DMS153 (cell line): ENCODE measurements around the gene NOSTRIN.
"Not testable (repeated sequence)": the region's sequence is repeated elsewhere in the genome, so short reads cannot be mapped to it uniquely, and the experiment has no call there.

ENCODE experiments used
- DNase-seq: peaks from one replicate; lab custom pipeline; 2025; lab: John Stamatoyannopoulos, UW

NOSTRIN gene

DNA sequence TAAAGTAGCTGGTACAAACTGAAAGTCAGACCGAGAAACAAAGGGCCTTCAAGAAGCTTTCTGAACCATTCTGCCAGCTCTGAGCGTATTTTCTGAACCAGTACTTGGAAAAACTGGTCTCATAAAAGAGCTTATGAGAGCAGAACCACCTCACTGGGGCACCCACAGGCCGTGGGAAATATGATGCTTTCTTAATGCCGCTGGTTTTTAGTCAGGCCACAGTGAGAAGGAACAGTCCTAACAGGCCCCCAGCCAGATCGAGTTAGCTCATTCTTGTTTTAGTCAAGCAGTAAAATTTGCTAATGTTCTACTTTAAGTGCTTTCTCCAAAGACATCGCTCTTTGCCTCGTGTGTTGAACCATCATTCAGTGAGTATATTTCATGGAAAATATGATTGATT is 12.7 kb upstream of the NOSTRIN start:
- no peak for DNase-seq

DNA sequence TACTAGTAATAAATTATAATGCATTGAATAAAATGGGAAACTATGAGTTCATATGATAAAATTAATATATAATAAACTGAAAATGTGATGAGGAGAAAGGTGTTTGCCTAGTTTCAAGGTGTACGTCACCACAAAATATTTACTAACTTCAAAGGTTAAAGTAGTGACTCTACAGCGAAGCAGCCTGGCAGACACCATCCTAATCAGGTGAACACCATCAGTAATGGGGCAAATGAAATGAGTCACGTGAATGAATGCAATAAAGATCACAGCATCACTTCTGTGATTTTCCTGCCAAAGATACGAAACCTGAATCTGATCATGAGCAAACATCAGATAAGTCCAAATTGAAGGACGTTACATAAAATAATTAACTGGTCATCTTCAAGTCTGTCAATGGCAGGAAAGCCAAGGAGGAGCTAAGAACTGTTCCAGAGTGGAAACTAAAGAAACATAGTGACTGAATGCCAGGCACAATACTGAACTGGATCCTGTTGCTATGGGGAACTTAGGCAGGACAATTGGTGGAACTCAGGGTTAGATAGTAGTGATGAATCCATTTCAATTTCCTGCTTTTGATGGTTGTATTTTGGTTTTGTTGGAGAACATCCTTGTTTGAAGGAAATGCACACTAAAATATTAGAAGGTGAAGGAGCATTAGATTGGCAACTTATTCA is 12.1 kb upstream of the NOSTRIN start:
- DNase-seq, result no peak

DNA sequence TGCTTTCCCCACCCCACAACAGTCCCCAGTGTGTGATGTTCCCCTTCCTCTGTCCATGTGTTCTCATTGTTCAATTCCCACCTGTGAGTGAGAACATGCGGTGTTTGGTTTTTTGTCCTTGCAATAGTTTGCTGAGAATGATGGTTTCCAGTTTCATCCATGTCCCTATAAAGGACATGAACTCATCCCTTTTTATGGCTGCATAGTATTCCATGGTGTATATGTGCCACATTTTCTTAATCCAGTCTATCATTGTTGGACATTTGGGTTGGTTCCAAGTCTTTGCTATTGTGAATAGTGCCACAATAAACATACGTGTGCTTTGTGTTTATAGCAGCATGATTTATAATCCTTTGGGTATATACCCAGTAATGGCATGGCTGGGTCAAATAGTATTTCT is 11.3 kb upstream of the NOSTRIN start:
- not testable (repeated sequence) for DNase-seq

DNA sequence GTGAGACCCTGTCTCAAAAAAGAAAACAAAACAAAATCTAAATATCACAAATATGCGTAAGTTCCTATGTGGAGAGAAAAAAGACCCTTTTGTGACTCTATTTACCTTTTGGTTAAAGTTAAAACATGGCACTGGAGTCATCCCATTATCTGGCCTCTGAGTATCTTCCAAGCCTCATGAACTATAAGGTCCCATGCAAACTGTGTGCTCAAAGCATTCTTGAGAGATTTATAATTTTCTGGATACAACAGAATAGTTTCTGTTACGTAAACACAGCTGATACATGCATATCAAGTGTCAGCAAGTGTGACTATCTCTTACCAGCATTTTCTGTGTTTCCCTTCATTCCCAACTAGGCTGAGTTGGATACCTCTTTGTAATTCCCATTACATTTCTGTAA is 8.8 kb upstream of the NOSTRIN start:
- no peak for DNase-seq

DNA sequence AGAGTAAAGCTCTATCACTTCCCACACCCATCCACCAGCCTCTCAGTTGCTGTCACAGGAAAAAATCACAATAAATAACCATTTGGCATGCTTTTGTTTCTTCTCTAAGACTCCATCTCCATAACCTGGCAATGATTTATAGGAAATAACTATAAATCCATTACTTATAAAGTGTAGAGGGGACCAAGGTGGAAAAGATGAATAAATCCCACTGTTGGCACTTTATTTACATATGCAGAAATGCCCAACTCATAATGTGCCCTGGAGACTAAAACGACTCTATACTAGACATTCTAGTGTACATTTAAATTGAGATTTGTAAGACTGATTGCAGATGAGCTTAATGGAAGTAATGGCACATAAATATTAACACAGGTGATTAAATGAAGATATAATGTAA is 7.5 kb upstream of the NOSTRIN start:
- no peak for DNase-seq

DNA sequence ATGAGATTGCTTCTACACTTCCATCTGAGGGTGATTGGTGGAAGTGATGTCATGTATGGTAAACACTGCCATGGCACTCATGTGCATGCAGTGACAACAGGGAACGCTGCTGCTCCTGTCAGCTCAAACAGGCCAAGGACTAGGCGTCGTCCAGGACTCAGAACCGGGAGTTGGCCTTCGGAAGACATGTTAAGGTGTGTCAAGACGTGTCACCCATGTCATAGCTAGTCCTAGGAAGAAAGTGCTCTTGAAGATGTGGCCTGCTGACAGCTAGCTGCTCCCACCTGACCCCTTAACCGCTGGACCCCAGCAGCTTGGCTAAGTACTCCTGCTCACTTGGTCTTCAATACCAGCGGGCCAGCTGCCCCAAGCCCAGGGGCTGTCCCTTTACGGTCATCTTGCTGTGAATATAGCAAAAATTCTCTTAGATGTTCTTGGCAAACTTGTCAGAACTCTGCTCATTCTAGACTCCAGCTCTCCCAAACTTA is 6.3 kb upstream of the NOSTRIN start:
- DNase-seq, result no peak

DNA sequence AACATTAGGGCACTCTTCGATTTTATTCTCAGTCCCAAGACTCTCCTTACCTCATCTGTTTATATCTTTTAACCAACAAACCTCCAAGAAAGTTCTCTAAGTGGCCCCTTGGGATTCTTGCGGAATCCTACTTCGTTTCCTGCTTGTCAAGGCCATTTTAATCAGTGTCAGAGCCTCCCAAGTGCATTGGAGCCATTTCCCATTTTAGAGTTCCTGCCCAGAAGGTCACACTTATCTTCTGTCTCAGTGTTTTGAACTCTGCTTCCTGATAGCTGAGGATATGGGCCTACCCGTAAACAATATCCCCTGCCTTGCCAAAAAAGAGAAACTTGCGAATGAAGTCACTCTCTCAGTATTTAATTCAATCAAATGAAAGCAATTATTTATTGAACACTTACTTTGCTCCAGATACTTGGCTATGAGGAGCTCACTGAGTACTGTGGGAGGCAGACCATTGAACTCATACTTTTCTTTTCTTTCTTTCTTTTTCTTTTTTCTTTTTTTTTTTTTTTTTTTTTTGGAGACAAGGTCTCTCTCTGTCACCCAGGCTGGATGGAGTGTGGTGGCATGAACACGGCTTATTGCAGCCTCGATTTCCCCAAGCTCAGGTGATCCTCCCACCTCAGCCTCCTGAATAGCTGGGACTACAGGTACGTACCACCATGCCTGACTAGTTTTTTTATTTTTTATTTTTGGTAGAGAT is 5.7 kb upstream of the NOSTRIN start:
- DNase-seq, result no peak

DNA sequence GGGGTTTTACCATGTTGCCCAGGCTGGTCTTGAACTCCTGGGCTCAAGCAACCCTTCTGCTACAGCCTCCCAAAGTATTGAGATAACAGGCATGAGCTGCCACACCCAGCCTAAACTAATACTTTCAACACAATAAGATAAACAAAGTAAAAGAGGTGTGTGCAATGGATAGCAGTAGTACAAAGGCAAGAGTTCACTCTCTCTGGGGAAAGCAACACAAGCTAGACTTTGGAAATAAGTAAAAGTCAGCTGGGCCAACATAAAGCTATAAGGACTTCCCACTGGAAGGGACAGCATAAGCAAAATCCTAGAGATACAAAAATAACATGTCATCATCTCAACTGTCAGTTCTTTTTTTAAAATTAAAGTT is 5.2 kb upstream of the NOSTRIN start:
- DNase-seq, result no peak

DNA sequence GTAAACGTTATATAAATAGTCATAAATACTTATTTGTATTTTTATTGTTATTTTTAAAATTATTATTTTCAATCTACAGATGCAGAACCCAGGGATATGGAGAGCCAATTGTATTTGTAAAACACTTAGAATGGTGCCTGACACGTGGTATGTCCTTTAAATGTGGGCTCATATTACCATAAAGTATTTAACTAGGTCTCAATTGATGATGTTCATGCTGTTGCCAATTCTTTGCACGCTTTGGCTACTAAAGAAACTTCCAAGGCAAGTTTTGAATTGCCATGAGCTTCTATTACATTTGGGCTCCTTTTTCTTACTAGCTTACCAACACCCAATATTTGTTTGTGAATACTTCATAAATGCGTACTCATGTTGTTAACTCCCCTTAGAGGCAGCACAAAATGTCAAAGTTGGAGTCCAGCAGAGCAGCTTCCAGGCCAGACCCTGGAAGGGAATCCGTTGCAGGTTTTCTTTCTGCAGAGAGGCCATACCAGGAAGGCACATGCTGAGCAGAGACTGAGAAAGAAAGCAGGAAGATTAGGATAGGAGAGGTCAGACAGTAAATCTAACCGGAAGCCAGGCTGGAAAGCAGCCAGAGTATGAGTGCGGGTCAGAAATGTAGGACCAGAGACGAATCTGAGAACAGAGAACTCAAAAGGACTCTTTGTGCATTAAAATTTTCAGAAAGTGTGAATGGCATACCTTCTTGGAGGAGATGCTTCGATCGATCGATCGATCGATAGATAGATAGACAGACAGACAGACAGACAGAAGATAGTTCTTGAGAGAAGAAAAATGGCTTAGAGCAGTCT is 4.2 kb upstream of the NOSTRIN start:
- no peak for DNase-seq

DNA sequence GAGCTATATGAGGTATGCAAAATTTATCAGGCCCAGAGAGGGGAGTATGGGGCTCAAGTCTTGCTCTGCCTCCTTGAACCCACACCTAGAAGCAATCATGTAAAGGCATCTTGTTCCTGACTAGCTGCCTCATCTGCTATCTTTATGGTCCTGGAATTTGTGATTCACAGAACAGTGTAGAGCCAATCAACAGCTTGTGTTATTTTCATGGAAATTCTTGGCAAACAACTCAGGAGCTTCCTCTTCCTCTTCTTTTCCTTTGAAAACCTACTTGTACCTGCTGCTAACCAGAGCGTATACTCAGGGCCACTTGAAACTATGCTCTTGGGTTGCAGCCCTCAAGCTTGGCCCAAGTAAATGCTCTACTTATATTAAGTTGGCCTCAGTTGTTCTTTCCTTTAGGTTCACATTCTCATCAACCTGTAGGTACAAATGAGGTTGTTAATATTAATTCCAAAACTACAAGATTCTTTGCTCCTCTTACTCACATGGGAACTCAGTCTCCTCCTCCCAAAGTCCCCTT is 3.5 kb upstream of the NOSTRIN start:
- DNase-seq, result no peak

DNA sequence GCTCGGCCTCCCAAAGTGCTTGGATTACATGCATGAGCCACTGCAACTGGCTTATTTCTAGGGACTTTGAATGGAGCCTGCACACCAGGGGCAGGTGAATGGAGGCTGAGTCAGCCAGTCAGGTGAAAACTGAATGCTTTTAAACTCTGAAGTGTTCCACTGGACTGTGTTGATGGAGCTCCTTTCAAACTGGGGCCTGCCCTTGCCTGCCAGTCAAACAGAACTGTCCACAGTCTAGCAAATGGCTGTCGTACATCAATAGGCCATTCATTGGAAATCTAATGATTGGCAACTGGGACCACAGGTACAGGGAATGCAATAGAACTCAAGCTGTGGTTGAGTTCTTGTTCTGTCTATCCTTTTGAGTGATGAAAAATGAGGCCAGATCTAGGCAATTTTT is 966 bp upstream of the NOSTRIN start:
- no peak for DNase-seq

DNA sequence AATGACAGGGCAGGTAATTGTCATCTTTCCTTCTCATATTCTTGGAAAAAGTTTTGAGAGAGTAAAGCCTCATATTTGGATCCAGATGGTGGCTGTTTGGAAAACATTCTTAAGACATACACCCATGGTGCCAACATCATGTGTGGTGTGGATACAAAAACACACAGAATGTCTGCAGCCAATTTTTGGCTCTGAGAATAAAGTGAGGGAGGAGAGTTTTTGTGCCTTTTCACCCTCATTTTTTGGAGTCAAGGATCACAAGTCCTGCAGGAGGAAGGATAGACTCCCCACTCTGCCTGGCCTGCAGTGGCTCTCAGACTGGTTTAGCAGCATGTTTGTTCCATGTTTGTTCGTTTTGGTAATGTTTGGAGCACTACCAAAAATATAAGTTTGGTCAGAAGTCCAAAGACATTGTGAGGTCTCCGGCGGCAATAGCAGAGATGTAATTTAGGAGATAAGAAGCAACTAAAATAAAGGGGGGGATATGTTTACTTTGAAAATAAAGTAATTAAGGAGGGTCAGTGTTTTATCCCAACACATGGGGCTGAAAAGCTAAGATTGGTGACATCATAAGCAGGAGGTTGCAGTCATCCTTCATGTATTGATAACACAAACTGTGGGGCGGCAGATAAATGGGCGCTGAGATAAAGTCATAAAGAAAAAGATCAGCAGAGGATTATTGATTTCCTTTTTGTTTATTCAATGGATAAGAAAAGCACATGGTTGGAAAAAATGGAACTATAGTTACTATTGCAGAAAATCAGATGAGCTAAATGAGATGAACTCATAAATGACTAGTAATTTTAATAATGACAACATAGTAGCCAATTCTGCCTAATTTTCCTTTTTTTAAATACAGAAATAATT is 655 bp downstream of the NOSTRIN start:
- DNase-seq, result no peak

DNA sequence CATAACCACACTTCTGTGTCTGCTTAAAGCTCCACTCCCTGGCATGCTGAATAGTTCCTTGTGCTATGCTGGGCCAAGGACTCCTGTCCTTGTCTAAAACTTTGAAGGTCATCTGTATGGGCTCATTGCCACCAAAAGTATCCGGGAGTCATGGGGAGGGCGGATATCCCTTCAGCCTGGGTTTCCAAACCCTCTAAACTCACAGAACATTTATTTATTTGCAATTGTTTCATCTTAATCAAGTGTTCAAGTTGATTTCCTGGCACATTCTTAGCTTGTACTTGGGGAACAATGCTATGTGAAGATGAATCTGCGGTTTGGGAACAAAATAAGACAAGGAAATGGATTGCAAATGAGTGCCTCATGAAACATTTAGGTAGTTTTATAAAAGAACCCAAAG is 1.8 kb downstream of the NOSTRIN start:
- DNase-seq, result no peak

DNA sequence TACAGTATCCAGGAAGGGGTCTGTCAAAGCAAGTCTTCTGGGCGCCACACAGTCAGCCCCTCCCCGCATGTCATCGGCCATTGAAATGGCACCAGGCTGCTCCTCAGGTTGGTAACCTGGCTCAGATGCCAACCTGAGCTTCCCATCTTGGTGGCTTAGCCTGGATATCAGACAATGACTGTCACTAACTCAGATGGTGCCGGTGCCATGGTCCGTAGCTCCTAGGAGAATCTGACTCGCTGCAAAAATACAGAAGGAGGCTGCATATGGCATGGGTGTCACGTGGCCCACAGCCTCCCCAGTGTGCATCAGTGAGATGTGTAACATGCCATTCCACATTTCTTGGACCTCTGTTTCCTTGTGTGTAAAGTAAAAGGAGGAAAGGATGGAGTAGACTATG is 3.2 kb downstream of the NOSTRIN start:
- DNase-seq, result no peak

DNA sequence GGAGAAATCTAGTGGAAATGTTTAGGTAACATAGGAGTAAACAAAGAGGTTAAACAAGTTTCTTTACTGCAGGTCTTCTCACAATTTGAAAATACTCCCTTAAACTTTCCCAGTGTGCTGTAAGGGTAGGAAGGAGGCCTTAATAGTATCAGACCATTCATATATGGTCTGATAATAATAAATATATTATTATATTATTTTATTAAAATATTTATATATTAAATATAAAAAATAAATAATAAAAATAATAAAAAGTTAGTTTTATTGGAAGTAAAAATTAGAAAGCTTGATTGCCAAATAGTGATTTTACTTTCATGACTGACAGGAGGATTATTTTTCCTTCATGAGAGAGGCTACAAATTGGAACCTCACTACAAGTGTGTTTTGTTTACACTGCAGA is 7.1 kb downstream of the NOSTRIN start:
- no peak for DNase-seq

DNA sequence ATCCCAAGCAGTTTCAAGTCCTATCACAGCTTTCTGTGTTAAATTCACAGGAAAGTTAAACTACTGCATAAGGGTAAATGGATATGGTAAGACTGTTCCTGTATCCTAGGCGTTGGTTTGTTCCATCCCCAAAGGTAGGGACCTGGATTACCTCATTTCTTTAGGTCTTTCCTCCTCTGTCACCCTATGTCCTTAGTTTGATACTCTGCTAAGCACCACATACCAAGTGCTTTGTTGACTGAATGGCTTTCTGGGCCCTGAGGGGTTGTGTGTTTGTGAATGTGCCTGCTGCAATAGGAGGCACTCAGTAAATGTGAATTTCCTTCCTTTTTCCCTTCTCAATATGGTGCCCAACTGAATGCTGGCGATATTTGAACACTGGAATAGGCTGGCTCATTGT is 7.8 kb downstream of the NOSTRIN start:
- no peak for DNase-seq

DNA sequence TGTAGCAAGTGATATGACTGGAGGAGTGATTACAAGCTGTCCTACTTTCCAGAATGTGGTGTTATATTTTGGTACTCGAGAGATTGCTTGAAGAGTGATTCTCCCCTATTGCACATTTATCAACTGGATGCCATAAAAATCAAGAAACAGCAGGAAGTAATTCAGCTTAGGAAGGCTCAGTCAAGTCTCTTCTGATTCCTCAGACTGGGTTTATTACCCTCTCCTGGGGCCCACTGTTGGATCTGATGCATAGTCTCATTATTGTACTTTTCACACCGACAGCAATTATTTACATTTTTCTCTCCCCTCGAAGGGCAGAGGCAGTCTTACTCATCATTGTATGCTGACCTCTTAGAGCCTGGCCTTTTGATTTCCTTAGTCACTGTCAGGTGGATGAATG is 9.3 kb downstream of the NOSTRIN start:
- DNase-seq, result no peak

DNA sequence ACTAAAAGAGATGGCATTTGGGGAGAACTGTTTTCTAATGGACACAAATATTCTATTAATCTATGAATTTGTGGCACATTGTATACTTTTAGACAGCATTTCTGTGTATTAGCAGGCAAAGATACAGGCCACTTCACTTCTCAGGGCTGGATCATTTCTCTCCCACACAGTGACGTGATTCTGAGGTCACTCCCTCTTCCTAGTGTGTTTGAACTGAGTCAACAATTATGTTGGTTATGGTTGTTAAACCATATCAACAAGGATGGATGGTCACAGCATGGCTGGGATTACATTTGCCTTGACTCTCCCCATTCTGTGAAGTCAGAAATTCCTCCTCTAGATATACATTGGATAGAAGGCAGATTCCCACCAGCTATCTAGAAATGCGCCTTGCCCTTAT is 11.6 kb downstream of the NOSTRIN start:
- DNase-seq, result no peak

DNA sequence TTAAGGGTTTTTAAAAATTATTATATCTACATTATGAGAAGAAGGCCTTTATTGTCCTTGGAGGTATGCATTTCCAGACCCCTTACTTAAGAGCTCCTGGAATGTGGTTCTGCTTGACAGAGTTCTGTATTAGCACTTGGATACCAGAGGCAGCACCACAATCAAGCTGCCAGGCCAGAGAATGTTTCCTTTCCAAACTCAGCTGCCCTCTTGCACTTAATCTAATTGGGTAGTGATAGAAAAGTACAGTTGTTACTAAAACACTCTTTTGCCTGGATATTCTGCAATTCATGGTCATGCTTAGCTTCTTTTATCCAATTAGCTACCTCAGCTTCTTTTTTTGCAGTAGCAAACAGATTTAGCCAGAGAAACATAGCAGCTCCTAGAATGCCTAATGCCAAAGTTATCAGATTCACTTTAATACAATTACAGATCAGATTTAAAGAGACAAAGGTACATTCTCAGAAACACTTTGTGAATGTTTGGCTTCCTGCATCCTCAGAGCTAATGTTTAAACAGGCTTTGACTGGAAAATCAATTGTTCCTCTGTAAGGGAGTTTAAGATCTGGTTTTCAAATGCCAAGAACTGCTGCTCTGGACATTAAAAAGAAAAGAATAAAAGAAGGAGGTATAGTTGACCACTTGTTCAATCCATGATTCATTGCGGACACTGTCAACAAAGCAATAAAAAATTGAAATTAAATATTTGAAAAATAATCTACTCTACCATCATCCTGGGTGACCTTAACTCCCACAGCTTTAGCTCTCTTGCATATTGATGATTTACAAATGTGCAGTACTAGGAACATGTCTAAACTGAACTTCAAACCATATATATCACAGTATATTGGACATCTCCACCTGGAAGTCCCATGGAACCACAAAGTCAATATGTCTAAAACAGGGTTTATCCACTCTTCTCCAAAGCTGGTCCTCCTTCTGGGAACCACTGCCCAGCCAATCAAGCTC is 12.8 kb downstream of the NOSTRIN start:
- DNase-seq, result no peak

DNA sequence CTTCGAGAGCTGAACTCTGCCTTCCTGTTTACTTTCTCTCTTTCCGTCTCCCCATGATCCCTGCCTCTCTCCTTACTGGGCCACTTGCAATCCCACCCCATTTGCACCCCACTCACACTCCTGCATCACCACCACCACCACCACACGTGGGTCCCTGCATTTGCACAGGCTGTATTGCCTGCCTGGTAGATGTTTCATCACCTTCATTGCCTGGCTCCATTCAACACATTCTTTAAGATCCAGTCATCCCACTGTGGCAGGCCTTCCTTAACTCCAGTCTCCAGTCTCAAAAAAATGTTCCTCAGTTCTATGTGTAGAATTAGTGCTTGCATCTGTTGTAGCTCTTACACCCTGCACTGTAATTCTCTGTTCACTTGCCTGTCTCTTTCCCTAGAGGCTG is 13.9 kb downstream of the NOSTRIN start:
- no peak for DNase-seq
